DOHH2 (cell line): ENCODE measurements around the gene NBEA.

ENCODE experiments used
- EZH2phosphoT487 ChIP-seq: fragments of 200-600 bp; sonication (generic); IDR thresholded peaks from 2 replicates; pipeline ENCODE4 v1.6.1; 2017; ENCODE audit warnings: borderline replicate concordance, mild to moderate bottlenecking, antibody characterized with exemption, low read length, moderate library complexity, mixed read lengths
- TF ChIP-seq, protein P1 (sequence below): fragments of 200-600 bp; sonication (generic); IDR thresholded peaks from one replicate; pipeline ENCODE4 v1.5.1; 2014; ENCODE audit warnings: antibody characterized with exemption, mild to moderate bottlenecking, low read depth, low read length; ENCODE audit not compliant: poor library complexity, severe bottlenecking

DNA sequence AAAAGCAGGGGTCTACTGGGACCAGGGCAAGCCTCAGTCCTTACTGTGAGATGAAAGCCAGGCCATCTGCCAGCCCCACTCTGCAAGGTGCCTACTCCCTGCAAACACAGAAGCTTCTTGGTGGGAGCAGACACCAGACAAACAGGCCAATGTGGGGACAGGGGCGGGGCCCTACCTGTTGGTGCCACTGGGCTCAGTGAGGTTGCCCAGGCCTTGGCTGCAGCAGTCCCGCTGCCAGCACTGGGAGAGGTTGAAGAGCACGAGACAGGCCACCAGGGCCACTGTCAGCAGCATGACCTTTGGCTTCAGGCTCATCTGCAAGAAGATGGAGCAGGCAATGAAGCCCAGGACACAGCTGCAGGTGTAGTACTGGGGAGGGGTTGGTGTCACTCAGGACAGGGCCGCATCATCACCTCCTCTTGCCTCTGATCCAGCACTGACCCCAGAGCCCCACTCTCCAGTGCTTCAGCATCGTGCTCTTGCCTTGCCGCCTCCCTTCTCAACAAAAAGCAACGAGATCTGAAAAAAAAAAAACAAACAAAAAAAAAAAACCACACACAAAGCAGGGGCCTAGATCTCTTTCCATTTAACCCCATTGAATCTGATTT, 72.6 kb downstream of the NBEA start:
- TF ChIP-seq, protein P1, sequence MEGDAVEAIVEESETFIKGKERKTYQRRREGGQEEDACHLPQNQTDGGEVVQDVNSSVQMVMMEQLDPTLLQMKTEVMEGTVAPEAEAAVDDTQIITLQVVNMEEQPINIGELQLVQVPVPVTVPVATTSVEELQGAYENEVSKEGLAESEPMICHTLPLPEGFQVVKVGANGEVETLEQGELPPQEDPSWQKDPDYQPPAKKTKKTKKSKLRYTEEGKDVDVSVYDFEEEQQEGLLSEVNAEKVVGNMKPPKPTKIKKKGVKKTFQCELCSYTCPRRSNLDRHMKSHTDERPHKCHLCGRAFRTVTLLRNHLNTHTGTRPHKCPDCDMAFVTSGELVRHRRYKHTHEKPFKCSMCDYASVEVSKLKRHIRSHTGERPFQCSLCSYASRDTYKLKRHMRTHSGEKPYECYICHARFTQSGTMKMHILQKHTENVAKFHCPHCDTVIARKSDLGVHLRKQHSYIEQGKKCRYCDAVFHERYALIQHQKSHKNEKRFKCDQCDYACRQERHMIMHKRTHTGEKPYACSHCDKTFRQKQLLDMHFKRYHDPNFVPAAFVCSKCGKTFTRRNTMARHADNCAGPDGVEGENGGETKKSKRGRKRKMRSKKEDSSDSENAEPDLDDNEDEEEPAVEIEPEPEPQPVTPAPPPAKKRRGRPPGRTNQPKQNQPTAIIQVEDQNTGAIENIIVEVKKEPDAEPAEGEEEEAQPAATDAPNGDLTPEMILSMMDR = no peak
- TF ChIP-seq EZH2phosphoT487 = no peak
